ENCODE results near the gene RAF1. TPM values are rescaled to one million over a fixed set of nuclear protein-coding genes. Genes with fewer than 3 reads are reported as not detected.
A peak's percentile ranks its signal among the peaks of the same experiment; 100 is the strongest.

The RAF1 gene
- total and polyA plus RNA-seq, 9 of the 15 experiments (the other 6 are each of a cell fraction or from before 2014, with no cell fraction given) = 28.0 to 183 (median 85.6) TPM

- Histone ChIP-seq H3K9me1 (ENCODE audit: control insufficient read depth, insufficient read depth, low read length) (peaks cover 7% of the 10 kb centered on the region), H3K4me3 (no peak overlapping the region), H3K4me1 (replicated peaks in 1 of 2; ENCODE audit: control insufficient read depth in 2 of 2, insufficient read depth in 2 of 2, low read length in 2 of 2) (peaks cover 7 to 21% of the 10 kb centered on the region in 2 experiments), H3K27me3 (ENCODE audit: control insufficient read depth in 2 of 2, insufficient read depth in 2 of 2, low read length in 2 of 2) (no peaks in the 10 kb centered on the region), H3K4me2 (ENCODE audit: insufficient read depth, low read length) (no peak overlapping the region), H3K9me3 (replicated peaks; ENCODE audit: control insufficient read depth, insufficient read depth, low read depth, low read length) (peaks cover 4% of the 10 kb centered on the region; the same call in 1 of the 2 replicates), H3K27ac (ENCODE audit: extremely low read depth, low read depth, low read length) (no peak overlapping the region), H2AFZ (ENCODE audit: low read depth, low read length) (no peak overlapping the region), H3K9ac (ENCODE audit: insufficient read depth in 1 of 2, low read depth in 2 of 2, low read length in 2 of 2) (no peak overlapping the region), H4K20me1 (replicated peaks; ENCODE audit: control insufficient read depth, insufficient read depth, low read length) (peaks cover 51% of the 10 kb centered on the region), H3K36me3 (ENCODE audit: control insufficient read depth, insufficient read depth, low read length) (peaks cover 8% of the 10 kb centered on the region; the same call in 2 of the 3 replicates), H3K79me2 (ENCODE audit: control insufficient read depth, insufficient read depth, low read length) (peaks cover 93% of the 10 kb centered on the region)
- 58% methylated on average over 2 of the region's 2 CpGs for WGBS (ENCODE audit: insufficient coverage, low coverage, missing lambda C conversion rate)
- ChIA-PET CTCF (ENCODE audit: low intra/inter-chr PET ratio) (no interaction called here), POLR2A (no interaction called here)
- in situ Hi-C loops (cut with MboI) (no loop called here), intact Hi-C loops (cut with micrococcal nuclease) (no loop called here)
- no peak for FAIRE-seq
- no peak for ATAC-seq
- no peak for DNase-seq (ENCODE audit: extremely low read depth in 1 of 4, low spot score in 3 of 4)
- no peak for TF ChIP-seq ARID2 (IDR thresholded peaks at IDR 0.05)
- peak; percentile 14 for TF ChIP-seq RBM25 (IDR thresholded peaks at IDR 0.05; ENCODE audit: low read depth, low read length, severe bottlenecking)
- no peak for TF ChIP-seq RUNX1 (IDR thresholded peaks at IDR 0.05; ENCODE audit: low read depth)
- 0 out of 2 replicates have a peak, but pooled peaks have one; percentile 39 for TF ChIP-seq ZNF121 (CRISPR knock-in tag; conservative IDR thresholded peaks at IDR 0.05)
- no TSS peak for BruUV-seq (replicated peaks)
Observed at GRCh38 chr3:12561397-12561796, 102.5 kb downstream of the RAF1 start.

DNA sequence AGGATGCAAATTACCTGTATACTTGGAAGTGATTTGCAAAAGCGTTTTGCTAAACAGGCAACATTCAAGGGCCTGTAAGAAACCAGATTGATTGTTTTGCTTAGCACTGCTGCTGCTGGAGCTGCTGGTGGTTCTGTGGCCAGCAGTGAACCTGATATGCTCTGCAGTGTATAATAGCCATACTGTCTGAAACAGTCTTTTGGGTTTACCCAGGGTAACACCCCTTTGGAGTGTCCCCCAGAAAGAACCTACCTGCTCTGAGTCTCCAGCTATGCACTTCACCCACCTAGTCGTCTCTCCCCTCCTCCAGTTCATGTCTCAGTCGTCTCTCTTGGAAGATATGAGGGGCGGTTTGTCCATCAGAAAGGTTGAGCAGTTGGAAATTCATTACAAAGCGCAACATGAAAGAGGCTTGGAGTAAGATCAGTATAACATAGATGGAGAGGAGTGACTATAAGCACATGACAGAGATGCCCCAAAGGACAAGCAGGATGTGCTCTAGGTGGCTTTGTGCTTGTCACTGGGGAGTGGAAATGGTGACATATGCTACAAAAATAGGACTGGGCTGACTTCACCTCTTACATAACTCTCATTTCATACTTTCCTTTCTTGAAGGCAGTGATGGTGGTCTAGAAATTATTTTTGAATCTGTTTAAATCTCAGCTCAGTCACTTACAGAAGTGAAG is 103.3 kb downstream of the RAF1 start:
- DNase-seq (ENCODE audit: extremely low read depth in 1 of 4, low spot score in 3 of 4) = no peak
- peaks cover 51% of the 10 kb centered on the region for H4K20me1 ChIP-seq (replicated peaks; ENCODE audit: control insufficient read depth, insufficient read depth, low read length)
- peaks cover 4% of the 10 kb centered on the region; the same call in 1 of the 2 replicates for H3K9me3 ChIP-seq (replicated peaks; ENCODE audit: control insufficient read depth, insufficient read depth, low read depth, low read length)
- H3K27ac ChIP-seq (ENCODE audit: extremely low read depth, low read depth, low read length) = no peak overlapping the region
- WGBS (ENCODE audit: insufficient coverage, low coverage, missing lambda C conversion rate) = 53% methylated on average over 5 of the region's 5 CpGs
- H2AFZ ChIP-seq (ENCODE audit: low read depth, low read length) = no peak overlapping the region
- no peak for FAIRE-seq
- ChIA-PET POLR2A (interaction anchor here (0.6 to 1.2 kb wide), 3 partner anchors 10 to 154 kb away, joined by 3 read pairs; no protein-coding TSS in a partner anchor), CTCF (ENCODE audit: low intra/inter-chr PET ratio) (no interaction called here)
- BruUV-seq (replicated peaks) = no TSS peak
- ATAC-seq = no peak
- no peak overlapping the region for H3K4me3 ChIP-seq
- peaks cover 8% of the 10 kb centered on the region; the same call in 2 of the 3 replicates for H3K36me3 ChIP-seq (ENCODE audit: control insufficient read depth, insufficient read depth, low read length)
- peaks cover 85% of the 10 kb centered on the region for H3K79me2 ChIP-seq (ENCODE audit: control insufficient read depth, insufficient read depth, low read length)
- no peak overlapping the region for H3K4me2 ChIP-seq (ENCODE audit: insufficient read depth, low read length)
- H3K9me1 ChIP-seq (ENCODE audit: control insufficient read depth, insufficient read depth, low read length) = peaks cover 7% of the 10 kb centered on the region
- no peaks in the 10 kb centered on the region for H3K27me3 ChIP-seq (ENCODE audit: control insufficient read depth in 2 of 2, insufficient read depth in 2 of 2, low read length in 2 of 2)
- peak; percentile 64; the same call in 1 of the 2 replicates for TF ChIP-seq MEF2A (IDR thresholded peaks at IDR 0.05; ENCODE audit: control insufficient read depth, low read depth, low read length)
- TF ChIP-seq, protein P1, sequence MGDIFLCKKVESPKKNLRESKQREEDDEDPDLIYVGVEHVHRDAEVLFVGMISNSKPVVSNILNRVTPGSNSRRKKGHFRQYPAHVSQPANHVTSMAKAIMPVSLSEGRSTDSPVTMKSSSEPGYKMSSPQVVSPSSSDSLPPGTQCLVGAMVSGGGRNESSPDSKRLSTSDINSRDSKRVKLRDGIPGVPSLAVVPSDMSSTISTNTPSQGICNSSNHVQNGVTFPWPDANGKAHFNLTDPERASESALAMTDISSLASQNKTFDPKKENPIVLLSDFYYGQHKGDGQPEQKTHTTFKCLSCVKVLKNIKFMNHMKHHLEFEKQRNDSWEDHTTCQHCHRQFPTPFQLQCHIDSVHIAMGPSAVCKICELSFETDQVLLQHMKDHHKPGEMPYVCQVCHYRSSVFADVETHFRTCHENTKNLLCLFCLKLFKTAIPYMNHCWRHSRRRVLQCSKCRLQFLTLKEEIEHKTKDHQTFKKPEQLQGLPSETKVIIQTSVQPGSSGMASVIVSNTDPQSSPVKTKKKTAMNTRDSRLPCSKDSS (IDR thresholded peaks at IDR 0.05; ENCODE audit: low read depth, partially characterized antibody) = no peak
- peaks cover 8 to 25% of the 10 kb centered on the region in 2 experiments for H3K4me1 ChIP-seq (replicated peaks in 1 of 2; ENCODE audit: control insufficient read depth in 2 of 2, insufficient read depth in 2 of 2, low read length in 2 of 2)
- intact Hi-C loops (cut with micrococcal nuclease) (no loop called here), in situ Hi-C loops (cut with MboI) (no loop called here)
- H3K9ac ChIP-seq (ENCODE audit: insufficient read depth in 1 of 2, low read depth in 2 of 2, low read length in 2 of 2) = no peak overlapping the region

Data from K562 (cell line).